ENCODE results near the gene CMTM3. TPM values are rescaled to one million over a fixed set of nuclear protein-coding genes. Genes with fewer than 3 reads are reported as not detected.

CMTM3 gene
- total and polyA plus RNA-seq, 12 donors, result 6.6 to 19.9 (median 7.9) TPM

- TF ChIP-seq, protein P1, sequence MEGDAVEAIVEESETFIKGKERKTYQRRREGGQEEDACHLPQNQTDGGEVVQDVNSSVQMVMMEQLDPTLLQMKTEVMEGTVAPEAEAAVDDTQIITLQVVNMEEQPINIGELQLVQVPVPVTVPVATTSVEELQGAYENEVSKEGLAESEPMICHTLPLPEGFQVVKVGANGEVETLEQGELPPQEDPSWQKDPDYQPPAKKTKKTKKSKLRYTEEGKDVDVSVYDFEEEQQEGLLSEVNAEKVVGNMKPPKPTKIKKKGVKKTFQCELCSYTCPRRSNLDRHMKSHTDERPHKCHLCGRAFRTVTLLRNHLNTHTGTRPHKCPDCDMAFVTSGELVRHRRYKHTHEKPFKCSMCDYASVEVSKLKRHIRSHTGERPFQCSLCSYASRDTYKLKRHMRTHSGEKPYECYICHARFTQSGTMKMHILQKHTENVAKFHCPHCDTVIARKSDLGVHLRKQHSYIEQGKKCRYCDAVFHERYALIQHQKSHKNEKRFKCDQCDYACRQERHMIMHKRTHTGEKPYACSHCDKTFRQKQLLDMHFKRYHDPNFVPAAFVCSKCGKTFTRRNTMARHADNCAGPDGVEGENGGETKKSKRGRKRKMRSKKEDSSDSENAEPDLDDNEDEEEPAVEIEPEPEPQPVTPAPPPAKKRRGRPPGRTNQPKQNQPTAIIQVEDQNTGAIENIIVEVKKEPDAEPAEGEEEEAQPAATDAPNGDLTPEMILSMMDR (IDR thresholded peaks at IDR 0.05), result no peak
- intact Hi-C loops (cut with DNase I), result no loop called here
- Histone ChIP-seq H3K27me3 (no peaks in the 10 kb centered on the region), H3K36me3 (no peaks in the 10 kb centered on the region), H3K9me3 (no peaks in the 10 kb centered on the region), H3K4me3 (no peak overlapping the region), H3K27ac (peak overlapping the region in 4 of 10 donors; percentile 22 to 64 (median 54)), H3K4me1 (peaks cover 0 to 56% (median 26%) of the 10 kb centered on the region in 9 donors)
- ATAC-seq (peak in 5 of 8 donors; percentile 54 to 70 (median 64)), DNase-seq (peak in 1 of 2 donors; percentile 30)
- 47 to 64% methylated on average over 10 of the region's 10 CpGs for WGBS, 2 donors
These were observed 18.8 kb upstream of the CMTM3 start for GRCh38 chr16:66585481-66586239.

DNA sequence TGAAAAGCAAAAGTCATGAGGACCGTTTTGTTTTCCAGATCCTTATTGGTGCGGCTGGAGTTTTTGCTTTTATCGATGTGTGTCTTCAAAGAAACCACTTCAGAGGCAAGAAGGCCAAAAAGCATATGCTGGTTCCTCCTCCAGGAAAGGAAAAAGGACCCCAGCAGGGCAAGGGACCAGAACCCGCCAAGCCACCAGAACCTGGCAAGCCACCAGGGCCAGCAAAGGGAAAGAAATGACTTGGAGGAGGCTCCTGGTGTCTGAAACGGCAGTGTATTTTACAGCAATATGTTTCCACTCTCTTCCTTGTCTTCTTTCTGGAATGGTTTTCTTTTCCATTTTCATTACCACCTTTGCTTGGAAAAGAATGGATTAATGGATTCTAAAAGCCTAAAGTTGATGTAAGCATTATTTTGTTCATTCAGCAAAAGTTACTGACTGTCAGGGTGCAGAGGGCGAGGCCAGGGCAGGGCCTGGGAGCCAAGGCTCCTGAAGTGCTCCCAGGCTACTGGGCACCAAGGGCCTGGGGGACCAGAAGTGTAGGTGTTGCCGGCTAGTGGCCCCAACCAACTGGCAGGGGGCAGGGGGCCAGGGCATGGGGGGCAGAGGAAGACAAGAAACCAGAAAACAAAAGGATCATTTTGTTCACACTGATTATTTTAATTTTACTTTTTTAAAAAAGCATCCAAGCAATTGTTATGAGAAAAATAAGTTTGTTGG, 16.5 kb upstream of the CMTM3 start:
- H3K36me3 ChIP-seq, result no peaks in the 10 kb centered on the region
- 68 to 70% methylated on average over 7 of the region's 7 CpGs for WGBS, 2 donors
- H3K27ac ChIP-seq, result peak overlapping the region in 5 of 10 donors; percentile 16 to 64 (median 54)
- intact Hi-C loops (cut with DNase I), result no loop called here
- TF ChIP-seq, protein P1 (IDR thresholded peaks at IDR 0.05), result no peak
- H3K27me3 ChIP-seq, result no peaks in the 10 kb centered on the region
- H3K4me3 ChIP-seq, result peak overlapping the region in 6 of 10 donors; percentile 15 to 30 (median 26)
- DNase-seq, result no peak
- H3K4me1 ChIP-seq, result peaks cover 0 to 50% (median 26%) of the 10 kb centered on the region in 9 donors
- no peaks in the 10 kb centered on the region for H3K9me3 ChIP-seq
- no peak for ATAC-seq

DNA sequence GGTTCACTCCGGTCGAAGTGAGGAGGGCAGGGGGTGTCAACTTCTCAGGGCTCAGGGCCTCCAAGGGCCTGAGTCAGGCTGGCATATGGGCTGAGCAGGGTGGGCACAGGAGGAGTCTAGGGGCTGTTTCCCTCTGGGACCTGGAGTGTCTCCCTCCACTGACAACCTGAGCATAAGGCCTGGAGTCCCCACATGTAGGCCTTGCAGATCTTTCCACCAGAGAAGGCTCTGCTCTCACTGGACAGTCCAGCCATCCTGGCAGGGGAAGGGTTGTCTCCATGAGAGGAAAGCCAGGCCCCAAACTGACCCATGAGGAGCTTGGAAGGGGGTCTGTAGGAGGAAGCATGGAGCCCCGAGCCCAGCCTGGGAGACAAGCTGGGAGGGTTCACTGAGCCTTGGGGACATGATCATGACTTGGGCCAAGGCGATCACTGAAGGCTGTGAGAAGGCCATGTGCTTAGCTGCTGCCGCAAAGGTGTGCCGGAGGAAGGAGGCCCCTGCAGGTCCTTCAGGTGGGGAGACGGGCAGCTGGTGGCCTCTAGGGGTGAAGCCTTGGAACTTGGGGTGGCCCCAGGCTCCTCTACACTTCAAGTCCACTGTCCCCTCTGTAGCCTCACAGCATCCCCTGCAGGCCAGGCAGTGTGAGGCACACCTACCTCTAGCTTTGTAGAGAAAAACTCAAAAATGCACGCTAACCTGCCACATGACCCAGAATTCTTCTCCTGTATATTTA, 15.4 kb upstream of the CMTM3 start:
- Histone ChIP-seq H3K27me3 (no peaks in the 10 kb centered on the region), H3K4me1 (peaks cover 0 to 50% (median 26%) of the 10 kb centered on the region in 9 donors), H3K36me3 (no peaks in the 10 kb centered on the region), H3K4me3 (no peak overlapping the region), H3K27ac (no peak overlapping the region), H3K9me3 (peaks cover 0 to 3% (median 0%) of the 10 kb centered on the region in 11 donors)
- WGBS, 2 donors, result 95 to 98% methylated on average over 8 of the region's 8 CpGs
- TF ChIP-seq, protein P1 (IDR thresholded peaks at IDR 0.05), result peak in 8 of 9 donors; percentile 15 to 71 (median 53)
- intact Hi-C loops (cut with DNase I), result no loop called here
- ATAC-seq, result peak in 6 of 8 donors; percentile 69 to 87 (median 74)
- DNase-seq, result peak; percentile 35 to 45

GRCh38 chr16:66590322-66590721, 14.2 kb upstream of the CMTM3 start:
- Histone ChIP-seq H3K27ac (peak overlapping the region in 1 of 10 donors; percentile 41), H3K27me3 (no peaks in the 10 kb centered on the region), H3K4me1 (peaks cover 0 to 46% (median 23%) of the 10 kb centered on the region in 9 donors), H3K36me3 (no peaks in the 10 kb centered on the region), H3K4me3 (peak overlapping the region in 1 of 10 donors; percentile 4), H3K9me3 (peaks cover 0 to 3% (median 0%) of the 10 kb centered on the region in 11 donors)
- 86 to 88% methylated on average over 8 of the region's 8 CpGs for WGBS, 2 donors
- intact Hi-C loops (cut with DNase I), result loop anchor here in 1 of 10 donors (5.0 kb wide), 1 partner anchor 188 kb away; no protein-coding TSS in a partner anchor
- no peak for DNase-seq
- TF ChIP-seq, protein P1 (IDR thresholded peaks at IDR 0.05), result no peak
- no peak for ATAC-seq
